Measurements from ENCODE around the gene BNIPL. TPM values are rescaled to one million over a fixed set of nuclear protein-coding genes. Genes with fewer than 3 reads are reported as not detected.

Gene BNIPL
- total RNA-seq, 1 donor from 2014 or later: 4.2 TPM

DNA sequence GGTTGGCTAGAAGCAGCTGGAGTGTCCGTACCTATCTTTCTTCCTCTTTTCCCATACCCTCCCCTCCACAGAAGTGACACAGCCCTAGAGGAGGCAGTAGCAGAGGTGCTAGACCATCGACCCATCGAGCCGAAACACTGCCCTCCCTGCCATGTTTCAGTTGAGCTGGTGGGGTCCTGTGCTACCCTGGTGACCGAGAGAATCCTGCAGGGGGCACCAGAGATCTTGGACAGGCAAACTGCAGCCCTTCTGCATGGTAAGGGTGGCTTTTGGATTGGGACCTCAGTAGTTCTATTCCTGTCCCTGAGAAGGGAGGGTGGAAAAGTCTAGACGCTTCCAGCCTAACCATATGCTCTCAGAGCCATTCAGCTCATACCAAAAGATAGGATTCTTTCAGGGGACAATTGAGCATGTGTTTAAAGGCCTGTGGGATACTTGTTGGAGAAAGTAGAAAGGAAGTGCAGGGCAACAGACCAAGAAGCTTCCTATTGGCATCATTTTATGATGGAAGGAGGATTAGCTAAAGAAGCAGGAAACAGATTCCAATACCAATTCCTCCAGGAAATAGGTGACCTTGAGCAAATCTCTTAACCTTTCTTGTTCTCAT is 11.7 kb upstream of the BNIPL start:
- Mint-ChIP-seq H3K27ac (no peak overlapping the region), H3K4me3 (no peak overlapping the region), H3K36me3 (peaks cover 38% of the 10 kb centered on the region), H3K4me1 (no peaks in the 10 kb centered on the region), H3K27me3 (ENCODE audit: low read depth) (no peaks in the 10 kb centered on the region), H3K9me3 (no peaks in the 10 kb centered on the region)
- DNase-seq (ENCODE audit: low spot score in 2 of 2, unreplicated experiment in 2 of 2): peak; percentile 48 to 76
- TF ChIP-seq, protein P1, sequence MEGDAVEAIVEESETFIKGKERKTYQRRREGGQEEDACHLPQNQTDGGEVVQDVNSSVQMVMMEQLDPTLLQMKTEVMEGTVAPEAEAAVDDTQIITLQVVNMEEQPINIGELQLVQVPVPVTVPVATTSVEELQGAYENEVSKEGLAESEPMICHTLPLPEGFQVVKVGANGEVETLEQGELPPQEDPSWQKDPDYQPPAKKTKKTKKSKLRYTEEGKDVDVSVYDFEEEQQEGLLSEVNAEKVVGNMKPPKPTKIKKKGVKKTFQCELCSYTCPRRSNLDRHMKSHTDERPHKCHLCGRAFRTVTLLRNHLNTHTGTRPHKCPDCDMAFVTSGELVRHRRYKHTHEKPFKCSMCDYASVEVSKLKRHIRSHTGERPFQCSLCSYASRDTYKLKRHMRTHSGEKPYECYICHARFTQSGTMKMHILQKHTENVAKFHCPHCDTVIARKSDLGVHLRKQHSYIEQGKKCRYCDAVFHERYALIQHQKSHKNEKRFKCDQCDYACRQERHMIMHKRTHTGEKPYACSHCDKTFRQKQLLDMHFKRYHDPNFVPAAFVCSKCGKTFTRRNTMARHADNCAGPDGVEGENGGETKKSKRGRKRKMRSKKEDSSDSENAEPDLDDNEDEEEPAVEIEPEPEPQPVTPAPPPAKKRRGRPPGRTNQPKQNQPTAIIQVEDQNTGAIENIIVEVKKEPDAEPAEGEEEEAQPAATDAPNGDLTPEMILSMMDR (IDR thresholded peaks at IDR 0.05; ENCODE audit: unreplicated experiment): peak; percentile 51

DNA sequence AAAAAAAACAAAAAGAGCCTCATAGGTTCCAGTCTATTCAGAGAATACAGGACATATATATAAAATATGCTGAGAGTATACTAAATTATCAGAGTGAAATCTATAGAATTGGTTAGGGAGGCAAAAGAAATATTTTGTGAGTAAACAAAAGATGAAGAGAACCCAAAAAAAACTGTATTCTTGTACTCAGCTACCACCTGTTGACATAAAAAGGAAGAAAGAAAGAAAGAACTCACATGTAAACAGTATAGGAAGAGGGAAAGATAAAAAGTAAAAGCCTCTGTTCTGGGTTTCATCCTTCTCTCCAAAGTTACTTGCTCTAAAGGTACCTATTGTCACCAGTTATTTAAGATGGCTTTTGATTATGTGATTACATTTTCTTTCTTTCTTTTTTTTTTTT is 9.9 kb upstream of the BNIPL start:
- TF ChIP-seq, protein P1 (IDR thresholded peaks at IDR 0.05; ENCODE audit: unreplicated experiment): no peak
- H3K27ac Mint-ChIP-seq: no peak overlapping the region
- no peaks in the 10 kb centered on the region for H3K4me1 Mint-ChIP-seq
- no peaks in the 10 kb centered on the region for H3K9me3 Mint-ChIP-seq
- H3K27me3 Mint-ChIP-seq (ENCODE audit: low read depth): no peaks in the 10 kb centered on the region
- H3K4me3 Mint-ChIP-seq: no peak overlapping the region
- peaks cover 40% of the 10 kb centered on the region for H3K36me3 Mint-ChIP-seq
- no peak for DNase-seq (ENCODE audit: low spot score in 2 of 2, unreplicated experiment in 2 of 2)

DNA sequence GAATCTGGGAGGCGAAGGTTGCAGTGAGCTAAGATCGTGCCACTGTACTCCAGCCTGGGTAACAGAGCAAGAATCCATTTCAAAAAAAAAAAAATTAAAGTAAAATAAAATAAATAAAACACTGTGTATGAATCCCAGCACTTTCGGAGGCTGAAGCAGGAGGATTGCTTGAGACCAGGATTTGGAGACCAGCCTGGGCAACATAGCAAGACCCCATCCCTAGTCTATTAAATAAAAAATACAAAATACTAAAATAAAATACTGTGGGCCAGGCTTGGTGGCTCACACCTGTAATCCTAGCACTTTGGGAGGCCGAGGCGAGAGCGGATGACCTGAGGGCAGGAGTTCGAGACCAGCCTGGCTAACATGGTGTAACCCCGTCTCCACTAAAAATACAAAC is 4.2 kb upstream of the BNIPL start:
- no peaks in the 10 kb centered on the region for H3K27me3 Mint-ChIP-seq (ENCODE audit: low read depth)

DNA sequence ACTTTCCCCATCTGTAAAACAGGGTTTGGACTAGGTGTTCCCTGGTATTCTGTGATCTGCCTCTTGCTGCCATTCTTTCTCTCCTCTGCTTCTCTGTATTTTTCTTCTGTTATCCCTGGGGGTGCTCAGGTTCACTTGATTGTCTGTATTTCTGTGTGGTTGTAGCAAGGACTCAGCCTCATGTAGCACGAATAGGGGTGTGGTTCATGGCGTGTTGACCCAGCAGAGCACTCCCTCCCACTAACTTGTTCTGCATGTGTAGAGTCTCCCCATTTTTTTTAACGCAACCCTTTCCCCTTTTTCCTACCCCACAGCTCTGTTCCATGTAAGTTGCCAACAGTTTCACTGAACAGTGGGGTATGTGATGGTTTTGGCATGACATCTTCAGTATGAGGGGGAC is 1.2 kb upstream of the BNIPL start:
- H3K9me3 Mint-ChIP-seq: no peaks in the 10 kb centered on the region
- TF ChIP-seq, protein P1 (IDR thresholded peaks at IDR 0.05; ENCODE audit: unreplicated experiment): no peak
- H3K27ac Mint-ChIP-seq: no peak overlapping the region
- H3K4me1 Mint-ChIP-seq: peaks cover 15% of the 10 kb centered on the region
- H3K27me3 Mint-ChIP-seq (ENCODE audit: low read depth): no peaks in the 10 kb centered on the region
- H3K36me3 Mint-ChIP-seq: peaks cover 32% of the 10 kb centered on the region
- DNase-seq (ENCODE audit: low spot score in 2 of 2, unreplicated experiment in 2 of 2): no peak
- H3K4me3 Mint-ChIP-seq: no peak overlapping the region

More for the DNA sequence above, 4.2 kb upstream of the BNIPL start:
- Mint-ChIP-seq H3K36me3 (peaks cover 40% of the 10 kb centered on the region), H3K4me1 (peaks cover 12% of the 10 kb centered on the region), H3K27ac (no peak overlapping the region), H3K9me3 (no peaks in the 10 kb centered on the region), H3K4me3 (no peak overlapping the region)
- TF ChIP-seq, protein P1 (IDR thresholded peaks at IDR 0.05; ENCODE audit: unreplicated experiment): no peak
- DNase-seq (ENCODE audit: low spot score in 2 of 2, unreplicated experiment in 2 of 2): no peak

DNA sequence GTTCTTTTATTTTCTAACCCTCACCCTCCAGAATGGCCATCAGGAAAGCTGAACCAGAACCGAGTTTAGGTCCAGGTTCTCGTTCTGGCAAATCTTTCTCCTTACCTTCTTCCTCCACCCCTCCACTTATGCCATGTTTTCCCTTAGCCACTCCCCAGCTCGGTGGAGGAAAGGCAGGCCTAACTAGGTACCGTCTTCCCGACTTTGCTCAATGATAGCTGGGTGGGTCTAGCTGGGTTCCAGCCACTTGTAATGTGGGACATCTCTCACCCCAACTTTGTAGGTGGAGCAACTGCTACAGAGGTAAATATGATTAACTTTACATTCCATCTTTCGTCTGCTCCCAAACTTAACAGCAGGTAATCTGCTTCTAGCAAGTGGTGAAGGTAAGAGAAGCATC is 646 bp downstream of the BNIPL start:
- Mint-ChIP-seq H3K27me3 (ENCODE audit: low read depth) (no peaks in the 10 kb centered on the region), H3K4me3 (no peak overlapping the region), H3K36me3 (peaks cover 26% of the 10 kb centered on the region), H3K9me3 (no peaks in the 10 kb centered on the region), H3K4me1 (peaks cover 15% of the 10 kb centered on the region), H3K27ac (peak overlapping the region; percentile 8)
- DNase-seq (ENCODE audit: low spot score in 2 of 2, unreplicated experiment in 2 of 2): no peak
- TF ChIP-seq, protein P1 (IDR thresholded peaks at IDR 0.05; ENCODE audit: unreplicated experiment): no peak

DNA sequence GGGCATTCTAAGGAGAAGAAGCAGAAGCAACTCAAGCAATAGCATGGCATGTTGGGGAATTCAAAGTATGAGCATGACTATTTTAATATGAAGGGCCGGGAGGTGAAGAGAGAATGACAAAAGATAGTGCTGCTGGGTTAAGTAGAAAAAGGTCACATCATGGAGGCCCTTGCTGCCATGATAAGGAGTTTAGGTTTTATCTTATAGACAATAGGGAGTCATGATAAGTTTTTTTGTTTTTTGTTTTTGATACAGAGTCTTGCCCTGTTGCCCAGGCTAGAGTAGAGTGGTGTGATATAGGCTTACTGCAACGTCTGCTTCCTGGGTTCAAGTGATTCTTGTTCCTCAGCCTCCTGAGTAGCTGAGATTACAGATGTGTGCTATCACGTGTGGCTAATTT is 3.1 kb downstream of the BNIPL start:
- Mint-ChIP-seq H3K27ac (no peak overlapping the region), H3K36me3 (peaks cover 18% of the 10 kb centered on the region), H3K4me3 (no peak overlapping the region), H3K27me3 (ENCODE audit: low read depth) (no peaks in the 10 kb centered on the region), H3K4me1 (peaks cover 15% of the 10 kb centered on the region), H3K9me3 (no peaks in the 10 kb centered on the region)
- TF ChIP-seq, protein P1 (IDR thresholded peaks at IDR 0.05; ENCODE audit: unreplicated experiment): no peak
- no peak for DNase-seq (ENCODE audit: low spot score in 2 of 2, unreplicated experiment in 2 of 2)
